OCI-LY1 (cell line): Measurements from ENCODE around the gene PDE11A.

Source experiments
- H2AFZ ChIP-seq: fragments of 200-600 bp; sonication (generic), shearing (Covaris generic); 2 replicates; pipeline ENCODE4 v1.6.0; 2014; ENCODE audit warnings: antibody characterized with exemption, mild to moderate bottlenecking, low read length
- H3F3A ChIP-seq: fragments of 200-600 bp; sonication (generic), shearing (Covaris generic); 2 replicates; pipeline ENCODE4 v1.6.0; 2014; ENCODE audit warnings: mild to moderate bottlenecking, antibody characterized with exemption, low read length, moderate library complexity; ENCODE audit not compliant: insufficient read depth
- H3K27ac ChIP-seq: fragments of 200-600 bp; sonication (generic); 2 replicates; pipeline ENCODE4 v1.5.1; 2014; ENCODE audit warnings: low read length, mixed run types, mild to moderate bottlenecking, low read depth; ENCODE audit not compliant: poor library complexity, severe bottlenecking
- H3K27me3 ChIP-seq: fragments of 200-600 bp; sonication (generic); 2 replicates; pipeline ENCODE4 v1.6.0; 2014; ENCODE audit warnings: antibody characterized with exemption, mild to moderate bottlenecking, low read length, moderate library complexity; ENCODE audit not compliant: insufficient read depth
- H3K36me3 ChIP-seq: fragments of 200-600 bp; sonication (generic); 2 replicates; pipeline ENCODE4 v1.6.1; 2014; ENCODE audit warnings: mild to moderate bottlenecking, antibody characterized with exemption, low read length, moderate library complexity, mixed read lengths; ENCODE audit not compliant: insufficient read depth
- H3K4me1 ChIP-seq: fragments of 200-600 bp; sonication (generic); 2 replicates; pipeline ENCODE4 v1.5.1; 2014; ENCODE audit warnings: mild to moderate bottlenecking, low read length, moderate library complexity; ENCODE audit not compliant: insufficient read depth, severe bottlenecking
- H3K4me2 ChIP-seq: fragments of 200-600 bp; sonication (generic), shearing (Covaris generic); 2 replicates; pipeline ENCODE4 v1.6.1; 2014; ENCODE audit warnings: low read length
- H3K4me3 ChIP-seq: fragments of 200-600 bp; sonication (generic); 2 replicates; pipeline ENCODE4 v1.5.1; 2014; ENCODE audit warnings: low read length, low read depth, mild to moderate bottlenecking, mixed read lengths; ENCODE audit not compliant: poor library complexity, severe bottlenecking
- H3K79me2 ChIP-seq: fragments of 200-600 bp; shearing (Covaris generic); 2 replicates; pipeline ENCODE4 v1.6.1; 2016; ENCODE audit warnings: mixed run types, low read length, mixed read lengths; ENCODE audit not compliant: insufficient read depth
- H3K9ac ChIP-seq: fragments of 200-600 bp; sonication (generic), shearing (Covaris generic); 2 replicates; pipeline ENCODE4 v1.6.1; 2014; ENCODE audit warnings: mild to moderate bottlenecking, low read length, mixed read lengths
- H3K9me2 ChIP-seq: fragments of 200-600 bp; sonication (generic), shearing (Covaris generic); 2 replicates; pipeline ENCODE4 v1.6.1; 2014; ENCODE audit warnings: low read depth, mild to moderate bottlenecking, low read length, mixed read lengths
- H3K9me3 ChIP-seq: fragments of 200-600 bp; shearing (Covaris generic); 2 replicates; pipeline ENCODE4 v1.6.1; 2014; ENCODE audit warnings: low read length, mixed read lengths
- H4K20me1 ChIP-seq: fragments of 200-600 bp; sonication (generic), shearing (Covaris generic); 2 replicates; pipeline ENCODE4 v1.6.0; 2016; ENCODE audit warnings: mild to moderate bottlenecking, low read length; ENCODE audit not compliant: insufficient read depth
- EZH2 ChIP-seq: fragments of 200-600 bp; sonication (generic), shearing (Covaris generic); IDR thresholded peaks from 2 replicates; pipeline ENCODE4 v1.8.0; 2017; ENCODE audit warnings: borderline replicate concordance, mixed run types, mild to moderate bottlenecking, antibody characterized with exemption, low read length, moderate library complexity, mixed read lengths
- TF ChIP-seq, protein P1 (sequence below): fragments of 200-600 bp; sonication (generic), shearing (Covaris generic); IDR thresholded peaks from 2 replicates; pipeline ENCODE4 v1.5.1; 2017; ENCODE audit warnings: mild to moderate bottlenecking, antibody characterized with exemption, low read length, moderate library complexity, mixed read lengths

PDE11A gene

DNA sequence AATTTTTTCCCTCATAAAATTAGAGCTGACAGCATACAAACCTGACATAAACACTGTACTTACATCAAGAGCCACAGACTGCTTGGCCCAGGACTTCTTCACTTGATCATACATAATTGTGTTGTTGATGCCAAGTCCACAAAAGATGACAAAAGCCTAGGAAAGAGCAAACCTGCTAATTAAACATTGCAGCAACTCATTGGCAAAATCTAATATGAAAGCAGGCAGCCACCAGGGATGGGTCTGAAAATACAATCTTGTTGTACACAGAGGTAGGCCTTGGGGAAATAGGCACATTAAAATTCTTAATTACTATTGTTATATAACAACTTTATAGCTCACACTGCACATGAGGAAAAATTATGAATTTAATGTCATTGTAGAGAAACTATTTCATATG lies 255.8 kb downstream of the PDE11A start:
- Histone ChIP-seq H3K27me3 (no peaks in the 10 kb centered on the region), H3K27ac (no peak overlapping the region), H2AFZ (no peak overlapping the region), H4K20me1 (no peaks in the 10 kb centered on the region), H3K9me2 (no peaks in the 10 kb centered on the region), H3K4me2 (no peak overlapping the region), H3K4me3 (no peak overlapping the region), H3K79me2 (no peaks in the 10 kb centered on the region), H3F3A (no peaks in the 10 kb centered on the region), H3K4me1 (no peaks in the 10 kb centered on the region), H3K36me3 (no peaks in the 10 kb centered on the region), H3K9ac (no peak overlapping the region), H3K9me3 (no peaks in the 10 kb centered on the region)
- TF ChIP-seq, protein P1, sequence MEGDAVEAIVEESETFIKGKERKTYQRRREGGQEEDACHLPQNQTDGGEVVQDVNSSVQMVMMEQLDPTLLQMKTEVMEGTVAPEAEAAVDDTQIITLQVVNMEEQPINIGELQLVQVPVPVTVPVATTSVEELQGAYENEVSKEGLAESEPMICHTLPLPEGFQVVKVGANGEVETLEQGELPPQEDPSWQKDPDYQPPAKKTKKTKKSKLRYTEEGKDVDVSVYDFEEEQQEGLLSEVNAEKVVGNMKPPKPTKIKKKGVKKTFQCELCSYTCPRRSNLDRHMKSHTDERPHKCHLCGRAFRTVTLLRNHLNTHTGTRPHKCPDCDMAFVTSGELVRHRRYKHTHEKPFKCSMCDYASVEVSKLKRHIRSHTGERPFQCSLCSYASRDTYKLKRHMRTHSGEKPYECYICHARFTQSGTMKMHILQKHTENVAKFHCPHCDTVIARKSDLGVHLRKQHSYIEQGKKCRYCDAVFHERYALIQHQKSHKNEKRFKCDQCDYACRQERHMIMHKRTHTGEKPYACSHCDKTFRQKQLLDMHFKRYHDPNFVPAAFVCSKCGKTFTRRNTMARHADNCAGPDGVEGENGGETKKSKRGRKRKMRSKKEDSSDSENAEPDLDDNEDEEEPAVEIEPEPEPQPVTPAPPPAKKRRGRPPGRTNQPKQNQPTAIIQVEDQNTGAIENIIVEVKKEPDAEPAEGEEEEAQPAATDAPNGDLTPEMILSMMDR: no peak
- TF ChIP-seq EZH2: no peak

DNA sequence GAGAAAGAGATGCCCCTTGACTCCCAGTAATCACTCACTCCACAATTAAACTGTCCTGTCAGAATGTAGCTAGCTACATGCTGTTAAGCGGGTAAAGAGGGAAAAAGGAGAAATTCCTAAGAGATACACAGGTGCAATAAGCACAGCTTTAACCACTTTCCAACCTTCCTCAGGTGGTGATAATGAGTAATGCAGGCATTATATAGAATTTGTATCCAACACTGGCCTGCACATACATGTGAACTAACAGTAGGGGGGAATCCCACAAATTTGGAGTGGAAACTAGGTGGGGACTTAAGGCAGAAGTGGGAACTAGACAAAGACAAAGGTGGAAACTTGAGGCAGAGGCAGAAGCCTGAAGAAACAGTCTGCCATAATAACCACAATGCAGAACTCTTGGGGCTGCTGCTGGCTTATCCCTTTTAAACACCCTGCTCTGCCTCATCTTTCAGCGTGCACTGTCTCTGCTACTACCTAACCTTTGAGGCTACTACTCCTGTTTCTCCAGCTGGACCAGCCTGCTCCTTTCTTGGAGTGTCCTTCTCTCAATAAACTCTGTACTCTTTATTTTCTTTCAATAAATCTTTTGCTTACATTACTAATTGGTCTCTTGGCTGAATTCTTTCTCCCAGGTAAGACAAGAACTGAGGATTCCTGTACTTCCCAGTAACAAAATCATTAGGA lies 259.7 kb downstream of the PDE11A start:
- no peaks in the 10 kb centered on the region for H3K4me1 ChIP-seq
- H3K4me2 ChIP-seq: no peak overlapping the region
- H2AFZ ChIP-seq: no peak overlapping the region
- no peaks in the 10 kb centered on the region for H3K9me2 ChIP-seq
- no peaks in the 10 kb centered on the region for H3K27me3 ChIP-seq
- no peaks in the 10 kb centered on the region for H3F3A ChIP-seq
- no peak overlapping the region for H3K27ac ChIP-seq
- H3K79me2 ChIP-seq: no peaks in the 10 kb centered on the region
- H3K9me3 ChIP-seq: no peaks in the 10 kb centered on the region
- TF ChIP-seq EZH2: no peak
- TF ChIP-seq, protein P1: no peak
- H4K20me1 ChIP-seq: no peaks in the 10 kb centered on the region
- no peaks in the 10 kb centered on the region for H3K36me3 ChIP-seq
- H3K9ac ChIP-seq: no peak overlapping the region
- no peak overlapping the region for H3K4me3 ChIP-seq

DNA sequence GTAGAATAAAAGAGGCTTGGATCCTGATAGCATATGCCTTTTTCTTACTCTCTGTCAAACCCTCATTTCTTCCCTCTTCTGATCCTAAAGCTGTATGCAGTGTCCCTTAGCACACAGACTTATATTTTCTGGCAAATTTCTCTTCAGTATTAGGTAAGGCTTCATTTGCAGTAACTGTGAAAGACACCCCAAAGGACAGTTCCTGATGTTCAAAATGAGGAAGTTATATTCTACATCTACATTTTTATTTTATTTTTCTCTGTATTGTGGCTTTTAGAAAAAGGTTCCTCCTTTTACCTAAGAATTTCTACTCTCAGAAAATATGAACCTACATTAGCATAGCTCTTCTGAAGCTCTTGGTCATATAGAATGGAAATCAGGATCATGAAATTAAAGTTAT lies 261.7 kb downstream of the PDE11A start:
- no peaks in the 10 kb centered on the region for H3K79me2 ChIP-seq
- no peaks in the 10 kb centered on the region for H3K27me3 ChIP-seq
- no peak overlapping the region for H3K9ac ChIP-seq
- no peaks in the 10 kb centered on the region for H3K9me2 ChIP-seq
- H3K9me3 ChIP-seq: no peaks in the 10 kb centered on the region
- H4K20me1 ChIP-seq: no peaks in the 10 kb centered on the region
- no peak overlapping the region for H2AFZ ChIP-seq
- no peaks in the 10 kb centered on the region for H3F3A ChIP-seq
- H3K27ac ChIP-seq: no peak overlapping the region
- TF ChIP-seq, protein P1: no peak
- TF ChIP-seq EZH2: no peak
- H3K36me3 ChIP-seq: no peaks in the 10 kb centered on the region
- no peaks in the 10 kb centered on the region for H3K4me1 ChIP-seq
- no peak overlapping the region for H3K4me2 ChIP-seq
- H3K4me3 ChIP-seq: no peak overlapping the region
